ENCODE results near the gene SEC14L1.

SEC14L1 gene

DNA sequence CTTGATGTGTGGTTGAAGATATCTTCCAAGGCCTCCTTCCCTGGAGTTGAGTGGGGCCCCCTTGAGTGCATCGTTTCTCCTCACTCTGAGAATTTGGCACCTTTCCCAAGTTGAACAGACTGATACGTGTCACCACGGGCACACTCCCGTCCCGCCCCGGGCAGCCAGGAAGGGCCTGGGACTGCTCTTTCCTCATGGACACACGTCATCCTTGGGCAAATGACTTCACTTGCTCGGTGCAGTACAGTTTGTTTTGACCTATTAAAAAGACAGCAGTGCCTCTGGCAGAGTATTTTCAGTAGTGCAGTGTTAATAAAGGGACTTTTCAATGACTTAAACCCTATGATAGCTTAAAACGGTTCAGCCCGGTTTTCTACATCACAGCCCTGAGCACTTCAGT is 59.9 kb downstream of the SEC14L1 start:
- DNase-seq = no peak
- H3K27ac ChIP-seq = no peak overlapping the region
- no peaks in the 10 kb centered on the region for H3K27me3 ChIP-seq (replicated peaks)
- TF ChIP-seq, protein P1, sequence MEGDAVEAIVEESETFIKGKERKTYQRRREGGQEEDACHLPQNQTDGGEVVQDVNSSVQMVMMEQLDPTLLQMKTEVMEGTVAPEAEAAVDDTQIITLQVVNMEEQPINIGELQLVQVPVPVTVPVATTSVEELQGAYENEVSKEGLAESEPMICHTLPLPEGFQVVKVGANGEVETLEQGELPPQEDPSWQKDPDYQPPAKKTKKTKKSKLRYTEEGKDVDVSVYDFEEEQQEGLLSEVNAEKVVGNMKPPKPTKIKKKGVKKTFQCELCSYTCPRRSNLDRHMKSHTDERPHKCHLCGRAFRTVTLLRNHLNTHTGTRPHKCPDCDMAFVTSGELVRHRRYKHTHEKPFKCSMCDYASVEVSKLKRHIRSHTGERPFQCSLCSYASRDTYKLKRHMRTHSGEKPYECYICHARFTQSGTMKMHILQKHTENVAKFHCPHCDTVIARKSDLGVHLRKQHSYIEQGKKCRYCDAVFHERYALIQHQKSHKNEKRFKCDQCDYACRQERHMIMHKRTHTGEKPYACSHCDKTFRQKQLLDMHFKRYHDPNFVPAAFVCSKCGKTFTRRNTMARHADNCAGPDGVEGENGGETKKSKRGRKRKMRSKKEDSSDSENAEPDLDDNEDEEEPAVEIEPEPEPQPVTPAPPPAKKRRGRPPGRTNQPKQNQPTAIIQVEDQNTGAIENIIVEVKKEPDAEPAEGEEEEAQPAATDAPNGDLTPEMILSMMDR (IDR thresholded peaks at IDR 0.05; ENCODE audit: low read depth, low read length, missing control alignments) = no peak
- H3K36me3 ChIP-seq (replicated peaks) = peaks cover 87% of the 10 kb centered on the region
- no peak overlapping the region for H3K4me3 ChIP-seq (ENCODE audit: low read depth, low read length)
- in situ Hi-C loops (cut with HindIII; ENCODE audit: low pct_ligation_motif_present, low sequenced_read_pairs) = no loop called here

DNA sequence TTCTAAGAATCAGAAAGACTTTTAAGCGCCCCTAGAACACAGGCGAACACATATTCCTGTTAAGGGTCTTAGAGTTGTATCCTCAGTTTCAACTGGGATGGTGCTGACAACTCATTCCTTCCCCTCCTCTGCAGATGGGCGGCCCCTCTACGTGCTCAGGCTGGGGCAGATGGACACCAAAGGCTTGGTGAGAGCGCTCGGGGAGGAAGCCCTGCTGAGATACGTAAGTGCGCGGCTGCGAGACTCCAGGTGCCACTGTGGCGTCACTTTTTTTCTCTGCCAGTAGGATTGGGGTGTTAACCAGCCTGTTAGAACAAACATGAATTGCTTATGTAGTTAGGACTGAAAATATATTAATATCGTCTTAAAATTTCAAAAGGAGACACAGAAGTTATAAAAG is 62.7 kb downstream of the SEC14L1 start:
- H3K27ac ChIP-seq = no peak overlapping the region
- TF ChIP-seq, protein P1 (IDR thresholded peaks at IDR 0.05; ENCODE audit: low read depth, low read length, missing control alignments) = no peak
- H3K27me3 ChIP-seq (replicated peaks) = no peaks in the 10 kb centered on the region
- no peak for DNase-seq
- peaks cover 86% of the 10 kb centered on the region for H3K36me3 ChIP-seq (replicated peaks)
- in situ Hi-C loops (cut with HindIII; ENCODE audit: low pct_ligation_motif_present, low sequenced_read_pairs) = no loop called here
- no peak overlapping the region for H3K4me3 ChIP-seq (ENCODE audit: low read depth, low read length)

DNA sequence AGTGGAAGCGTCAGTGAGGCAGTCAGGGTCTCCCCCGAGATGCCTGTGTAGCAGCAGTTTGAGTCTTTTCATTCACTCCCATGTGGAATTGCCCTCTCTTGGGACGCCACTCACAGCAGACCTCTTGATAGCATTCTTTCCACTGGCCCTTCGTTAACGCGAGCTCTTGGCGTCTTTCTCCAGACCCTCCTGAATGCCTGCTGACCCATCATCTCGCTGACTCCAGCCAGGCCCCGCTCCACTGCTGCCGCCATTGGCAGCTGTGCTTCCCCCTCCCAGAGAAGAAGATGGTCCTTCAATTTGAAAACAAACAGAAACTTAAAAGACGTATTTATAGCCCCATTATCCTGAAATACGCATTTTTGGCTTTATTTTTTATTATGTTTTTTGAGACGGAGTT is 63.1 kb downstream of the SEC14L1 start:
- H3K27me3 ChIP-seq (replicated peaks) = no peaks in the 10 kb centered on the region
- peaks cover 85% of the 10 kb centered on the region for H3K36me3 ChIP-seq (replicated peaks)
- H3K27ac ChIP-seq = no peak overlapping the region
- no peak overlapping the region for H3K4me3 ChIP-seq (ENCODE audit: low read depth, low read length)
- in situ Hi-C loops (cut with HindIII; ENCODE audit: low pct_ligation_motif_present, low sequenced_read_pairs) = no loop called here
- no peak for DNase-seq
- TF ChIP-seq, protein P1 (IDR thresholded peaks at IDR 0.05; ENCODE audit: low read depth, low read length, missing control alignments) = no peak

DNA sequence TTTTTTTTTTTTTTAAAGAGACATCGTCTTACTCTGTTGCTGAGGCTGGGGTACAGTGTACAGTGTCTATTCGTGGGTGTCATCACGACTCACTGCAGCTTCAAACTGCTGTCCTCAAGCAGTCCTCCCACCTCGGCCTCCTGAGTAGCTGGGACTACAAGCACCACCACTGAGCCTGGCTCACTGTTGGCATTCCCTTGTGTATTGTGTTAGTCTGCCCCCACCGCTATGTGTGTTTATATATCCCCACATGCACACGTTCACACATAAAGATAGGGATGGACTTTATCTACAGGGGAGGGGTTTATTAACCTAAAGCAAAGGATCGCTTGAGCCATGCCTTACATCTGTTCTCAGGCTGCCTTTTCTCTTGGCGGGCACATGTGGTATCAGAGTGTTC is 63.8 kb downstream of the SEC14L1 start:
- Histone ChIP-seq H3K36me3 (replicated peaks) (peaks cover 85% of the 10 kb centered on the region), H3K27ac (no peak overlapping the region), H3K4me3 (ENCODE audit: low read depth, low read length) (no peak overlapping the region), H3K27me3 (replicated peaks) (no peaks in the 10 kb centered on the region)
- in situ Hi-C loops (cut with HindIII; ENCODE audit: low pct_ligation_motif_present, low sequenced_read_pairs) = no loop called here
- DNase-seq = no peak
- TF ChIP-seq, protein P1 (IDR thresholded peaks at IDR 0.05; ENCODE audit: low read depth, low read length, missing control alignments) = no peak

DNA sequence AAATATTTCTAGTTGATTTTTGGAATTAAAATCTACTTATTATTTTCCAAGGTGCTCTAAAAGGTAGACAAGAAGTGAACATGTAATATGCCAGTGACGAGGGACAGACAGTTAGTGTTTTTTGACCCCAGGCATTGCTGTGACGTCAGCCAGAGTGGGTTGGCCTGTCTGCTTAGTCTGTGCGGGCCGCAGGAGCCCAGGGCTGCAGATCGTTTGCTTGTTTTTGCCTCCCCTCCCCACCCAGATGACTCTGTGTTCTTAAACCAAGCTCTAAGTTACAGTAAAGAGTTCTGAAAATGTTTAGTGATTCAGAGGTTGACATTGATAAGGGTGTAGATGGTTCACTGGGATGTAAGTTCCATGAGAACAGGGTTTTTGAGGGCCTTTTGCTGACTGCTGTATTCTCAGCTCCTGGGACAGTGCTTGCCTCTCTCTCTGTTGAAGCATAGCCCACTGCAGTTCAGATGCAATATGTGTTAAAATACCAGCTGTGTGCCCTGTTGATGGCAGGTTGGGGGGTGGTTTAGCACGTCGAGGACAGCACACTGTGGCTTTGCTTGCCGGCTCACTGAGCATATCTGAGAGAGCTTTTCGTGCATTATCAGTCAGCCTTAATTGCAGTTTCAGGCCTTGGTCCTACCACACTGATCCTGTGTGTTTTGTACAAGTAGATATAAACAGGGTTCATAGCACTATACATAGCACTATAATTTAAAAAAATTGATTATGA is 64.8 kb downstream of the SEC14L1 start:
- Histone ChIP-seq H3K27ac (no peak overlapping the region), H3K27me3 (replicated peaks) (no peaks in the 10 kb centered on the region), H3K36me3 (replicated peaks) (peaks cover 85% of the 10 kb centered on the region), H3K4me3 (ENCODE audit: low read depth, low read length) (no peak overlapping the region)
- TF ChIP-seq, protein P1 (IDR thresholded peaks at IDR 0.05; ENCODE audit: low read depth, low read length, missing control alignments) = no peak
- in situ Hi-C loops (cut with HindIII; ENCODE audit: low pct_ligation_motif_present, low sequenced_read_pairs) = no loop called here
- no peak for DNase-seq

Data from brain microvascular endothelial cell (primary cell).